ENCODE data around the gene PIK3R1.

DNA sequence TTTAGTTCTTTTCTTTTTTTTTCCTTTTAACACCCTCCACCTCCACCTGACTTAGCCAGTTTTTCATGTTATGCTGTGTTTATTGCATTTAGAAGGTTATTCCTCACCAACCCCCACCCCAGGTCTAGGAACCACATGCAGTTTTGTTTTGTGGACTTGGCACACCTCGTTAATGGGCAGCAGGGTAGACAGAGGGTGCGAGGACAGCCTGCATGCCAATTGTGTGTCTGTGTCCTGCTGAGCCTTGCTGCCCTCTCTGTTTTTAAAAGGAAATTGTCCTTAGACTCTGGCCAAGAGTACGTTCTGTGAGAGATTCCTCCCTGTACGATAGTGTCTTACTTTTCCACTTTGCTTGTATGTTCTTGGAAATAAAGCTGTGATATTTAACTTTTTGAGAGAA lies 13.9 kb downstream of the PIK3R1 start:
- TF ChIP-seq, protein P1, sequence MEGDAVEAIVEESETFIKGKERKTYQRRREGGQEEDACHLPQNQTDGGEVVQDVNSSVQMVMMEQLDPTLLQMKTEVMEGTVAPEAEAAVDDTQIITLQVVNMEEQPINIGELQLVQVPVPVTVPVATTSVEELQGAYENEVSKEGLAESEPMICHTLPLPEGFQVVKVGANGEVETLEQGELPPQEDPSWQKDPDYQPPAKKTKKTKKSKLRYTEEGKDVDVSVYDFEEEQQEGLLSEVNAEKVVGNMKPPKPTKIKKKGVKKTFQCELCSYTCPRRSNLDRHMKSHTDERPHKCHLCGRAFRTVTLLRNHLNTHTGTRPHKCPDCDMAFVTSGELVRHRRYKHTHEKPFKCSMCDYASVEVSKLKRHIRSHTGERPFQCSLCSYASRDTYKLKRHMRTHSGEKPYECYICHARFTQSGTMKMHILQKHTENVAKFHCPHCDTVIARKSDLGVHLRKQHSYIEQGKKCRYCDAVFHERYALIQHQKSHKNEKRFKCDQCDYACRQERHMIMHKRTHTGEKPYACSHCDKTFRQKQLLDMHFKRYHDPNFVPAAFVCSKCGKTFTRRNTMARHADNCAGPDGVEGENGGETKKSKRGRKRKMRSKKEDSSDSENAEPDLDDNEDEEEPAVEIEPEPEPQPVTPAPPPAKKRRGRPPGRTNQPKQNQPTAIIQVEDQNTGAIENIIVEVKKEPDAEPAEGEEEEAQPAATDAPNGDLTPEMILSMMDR (IDR thresholded peaks at IDR 0.05; ENCODE audit: low read depth, low read length, poor library complexity, severe bottlenecking): no peak
- TF ChIP-seq EZH2phosphoT487 (IDR thresholded peaks at IDR 0.05; ENCODE audit: borderline replicate concordance, low read length): no peak
